HG03025 (cell line): Measurements from ENCODE around the gene CMTM5.

Experiments
- ATAC-seq: cut with Tn5 transposase; IDR thresholded peaks from one replicate; pipeline ENCODE4 v1.9.1; 2021; ENCODE audit warnings: mild to moderate bottlenecking, moderate library complexity; ENCODE audit not compliant: unreplicated experiment, low FRiP score

Gene CMTM5, protein sequence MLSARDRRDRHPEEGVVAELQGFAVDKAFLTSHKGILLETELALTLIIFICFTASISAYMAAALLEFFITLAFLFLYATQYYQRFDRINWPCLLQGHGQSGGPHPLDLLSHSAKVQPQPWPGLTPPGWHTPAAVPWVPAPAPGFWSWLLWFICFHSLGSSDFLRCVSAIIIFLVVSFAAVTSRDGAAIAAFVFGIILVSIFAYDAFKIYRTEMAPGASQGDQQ

DNA sequence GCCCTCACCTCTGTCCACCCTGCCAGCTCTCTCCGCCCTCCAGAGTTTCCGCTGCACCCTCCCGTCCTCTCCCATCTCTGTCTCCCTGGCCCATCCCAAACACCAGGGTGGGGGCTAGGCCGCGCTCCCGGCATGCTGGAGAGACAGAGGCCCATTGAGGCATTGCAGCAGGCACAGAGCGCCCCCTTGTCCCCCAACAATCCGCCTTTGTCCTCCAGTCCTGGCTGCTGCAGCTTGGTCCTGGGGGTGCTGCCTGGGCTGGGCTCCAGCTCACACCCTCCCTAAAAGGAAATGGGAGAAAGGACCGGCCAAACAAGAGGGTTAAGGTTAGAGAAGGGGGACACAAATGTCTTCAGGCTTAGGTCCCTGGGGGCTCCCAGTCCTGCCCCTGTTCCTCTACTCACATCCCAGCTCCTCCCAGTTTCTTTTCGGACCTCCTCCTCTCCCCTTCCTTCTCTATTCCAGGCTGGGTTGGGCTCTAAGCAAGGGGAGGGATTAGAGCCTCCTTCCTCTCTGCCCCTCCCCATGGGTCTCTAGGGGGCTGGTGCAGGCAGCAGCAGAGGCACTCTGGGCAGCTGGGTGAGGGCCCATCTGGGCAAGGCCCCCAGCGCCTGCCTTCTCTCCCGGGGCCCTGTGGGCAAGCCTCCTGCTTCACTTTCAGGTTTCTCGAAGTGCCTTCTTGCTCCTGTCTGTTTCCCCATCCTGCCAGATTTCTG is at the start of gene CMTM5:
TSS of gene CMTM5 (plus strand) at position 565 of the 716 bp plus-strand sequence. CDS start 206 bp downstream, outside the sequence.
- ATAC-seq: no peak

- no peak for ATAC-seq
Measured at GRCh38 chr14:23327947-23328744, 48.7 kb upstream of the CMTM5 start.

GRCh38 chr14:23335623-23336022 is 41.2 kb upstream of the CMTM5 start:
- no peak for ATAC-seq

DNA sequence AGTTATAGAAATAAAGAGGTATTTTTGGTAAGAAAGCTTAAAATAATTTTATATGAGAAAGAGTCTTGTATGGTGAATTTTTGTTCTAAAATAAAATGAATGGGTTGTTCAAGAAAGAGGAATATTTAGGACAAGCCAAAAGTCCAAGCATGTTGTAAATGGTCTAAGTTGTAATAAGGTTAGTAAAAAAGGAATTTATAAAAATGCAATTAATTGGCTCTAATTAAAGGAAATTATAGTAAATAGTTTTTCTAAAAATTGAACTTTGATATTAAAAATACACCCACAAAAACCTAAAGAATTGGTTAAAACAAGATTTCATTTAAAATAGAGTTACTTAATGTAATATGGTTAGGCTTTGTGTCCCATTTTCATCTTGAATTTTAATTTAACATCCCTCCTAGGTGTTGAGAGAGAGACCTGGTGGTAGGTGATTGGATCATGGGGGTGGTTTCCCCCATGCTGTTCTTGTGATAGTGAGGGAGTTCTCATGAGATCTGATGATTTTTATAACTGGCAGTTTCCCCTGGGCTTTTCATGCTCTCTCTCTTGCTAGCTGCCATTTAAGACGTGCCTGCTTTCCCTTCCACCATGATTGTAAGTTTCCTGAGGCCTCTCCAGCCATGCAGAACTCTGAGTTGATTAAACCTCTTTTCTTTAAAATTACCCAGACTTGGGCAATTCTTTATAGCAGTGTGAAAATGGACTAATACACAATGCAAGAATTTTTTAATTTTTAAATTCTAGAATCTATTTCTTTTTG is 37.2 kb upstream of the CMTM5 start:
- ATAC-seq: no peak

DNA sequence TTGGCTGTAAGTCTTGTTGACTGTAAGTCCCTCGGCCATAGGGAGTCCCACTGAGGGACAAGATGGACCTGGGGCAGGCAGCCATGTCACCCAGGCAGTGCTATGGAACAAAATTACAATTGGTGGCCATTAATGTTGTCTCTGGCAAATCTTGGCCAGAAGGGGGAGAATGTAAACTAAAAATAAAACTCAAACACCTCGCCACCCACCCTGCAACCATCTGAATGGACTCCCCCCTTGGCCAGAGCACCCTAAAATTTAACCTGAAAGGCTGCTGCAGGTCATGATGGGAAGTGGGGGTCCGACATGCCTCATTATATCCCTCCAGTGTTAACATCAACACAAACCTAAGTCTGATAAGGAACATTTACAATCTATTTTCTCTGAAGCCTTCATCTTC is 32.4 kb upstream of the CMTM5 start:
- no peak for ATAC-seq

DNA sequence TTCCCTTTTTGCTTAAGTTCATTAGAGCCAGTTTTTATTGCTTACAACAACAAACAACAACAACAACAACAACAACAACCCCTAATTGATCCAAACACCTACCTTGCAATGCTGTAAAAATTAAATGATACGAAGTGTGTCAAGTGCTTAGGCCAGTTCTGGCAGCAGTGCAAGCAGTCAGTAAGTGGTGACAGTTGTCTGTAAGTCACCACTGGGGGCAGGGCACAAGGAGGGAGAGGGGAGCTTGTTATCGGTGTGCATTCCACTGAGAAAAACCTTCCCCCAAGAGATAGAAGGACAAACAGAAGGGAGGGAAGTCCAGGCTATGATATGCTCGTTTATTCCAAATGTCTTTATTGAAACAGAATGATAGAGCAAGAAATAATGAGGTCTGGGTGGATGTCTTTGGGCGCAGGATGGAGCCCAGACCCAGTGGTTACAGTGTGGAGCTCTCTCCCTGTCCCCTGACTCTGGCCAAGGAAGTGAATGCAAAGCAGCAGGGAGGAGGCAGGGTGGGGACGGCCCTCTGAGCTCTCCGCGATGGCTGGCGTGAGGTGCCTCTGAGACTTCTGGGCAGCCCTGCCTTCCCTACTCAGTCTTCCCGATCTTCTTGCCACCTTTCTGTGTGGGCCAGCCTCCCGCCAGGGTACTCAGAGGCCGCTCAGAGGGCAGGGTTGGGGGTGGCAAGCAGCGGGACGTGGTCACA is 30.7 kb upstream of the CMTM5 start:
- ATAC-seq: no peak

GRCh38 chr14:23346693-23347405 is 30.0 kb upstream of the CMTM5 start:
- no peak for ATAC-seq

GRCh38 chr14:23347406-23348296 is 29.2 kb upstream of the CMTM5 start:
- no peak for ATAC-seq

GRCh38 chr14:23348297-23348655 is 28.6 kb upstream of the CMTM5 start:
- no peak for ATAC-seq

DNA sequence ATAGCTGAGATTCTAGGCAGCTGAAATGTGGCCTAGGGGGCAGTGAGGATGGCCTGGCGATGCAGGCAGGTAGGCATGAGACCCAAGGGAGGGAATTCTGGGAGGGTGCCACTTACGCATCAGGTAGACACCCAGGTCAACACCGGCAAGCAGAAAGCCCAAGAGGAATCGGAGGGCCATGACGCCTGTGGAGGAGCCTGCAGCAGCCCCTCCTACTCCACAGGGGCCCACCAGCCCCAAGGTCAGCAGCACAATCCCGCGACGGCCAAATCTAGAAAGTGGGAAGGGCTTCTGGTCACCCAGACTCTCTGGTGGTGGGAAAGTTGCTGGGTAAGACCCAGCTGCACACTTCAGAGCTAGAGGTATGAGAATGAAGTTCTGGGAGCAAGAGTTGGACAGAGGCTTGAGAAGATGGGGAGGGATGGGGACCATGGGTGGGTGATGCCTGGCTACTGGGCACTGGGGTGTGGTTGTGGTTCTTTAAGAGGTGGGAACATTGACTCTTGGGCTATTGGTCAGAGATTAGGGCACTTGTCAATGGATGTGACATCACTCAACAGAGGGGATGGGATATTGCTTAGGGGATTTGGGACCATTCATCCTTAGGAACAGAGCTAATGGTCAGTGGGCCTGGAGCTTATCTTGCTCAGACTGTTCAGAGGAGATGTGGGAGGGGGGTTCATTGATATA is 27.5 kb upstream of the CMTM5 start:
- no peak for ATAC-seq

GRCh38 chr14:23351681-23352505 is 25.0 kb upstream of the CMTM5 start:
- ATAC-seq: no peak

- ATAC-seq: no peak
Measured at GRCh38 chr14:23352506-23353432, 24.1 kb upstream of the CMTM5 start, which contains the start of gene SLC22A17. Gene SLC22A17 (minus strand): TSS chr14:23352887.

DNA sequence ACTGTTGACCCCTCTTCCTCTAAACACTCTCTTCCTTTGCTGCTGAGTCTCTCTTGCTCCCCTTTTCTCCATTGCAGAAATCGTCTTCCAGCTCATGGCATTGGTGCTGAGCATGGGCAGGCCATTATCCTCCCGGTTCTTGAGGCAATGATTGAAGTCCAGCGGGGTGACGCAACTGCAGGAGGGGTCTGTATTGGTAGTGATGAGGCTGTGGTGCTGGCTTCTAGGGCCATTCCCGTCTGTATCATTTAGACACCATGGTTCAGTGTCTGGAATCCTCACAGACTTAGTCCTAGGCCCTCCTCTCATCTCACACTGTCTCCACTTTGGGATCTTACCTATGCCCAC is 23.4 kb upstream of the CMTM5 start:
- ATAC-seq: no peak

DNA sequence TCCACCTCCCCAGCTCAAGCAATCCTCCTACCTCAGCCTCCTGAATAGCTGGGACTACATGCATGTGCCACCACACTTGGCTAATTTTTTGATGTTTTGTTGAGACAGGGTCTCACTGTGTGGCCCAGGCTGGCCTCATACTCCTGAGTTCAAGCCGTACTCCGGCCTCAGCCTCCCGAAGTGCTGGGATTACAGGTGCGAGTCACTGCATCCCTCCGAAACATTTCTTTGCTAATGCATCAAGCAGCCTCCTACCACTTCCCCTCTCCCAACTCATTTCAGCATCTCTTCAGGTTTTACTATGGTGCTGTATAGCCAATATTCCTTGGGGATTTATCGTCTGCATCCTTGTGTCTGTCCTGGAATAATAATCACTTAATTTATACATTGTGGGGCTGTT is 21.9 kb upstream of the CMTM5 start:
- ATAC-seq: no peak

DNA sequence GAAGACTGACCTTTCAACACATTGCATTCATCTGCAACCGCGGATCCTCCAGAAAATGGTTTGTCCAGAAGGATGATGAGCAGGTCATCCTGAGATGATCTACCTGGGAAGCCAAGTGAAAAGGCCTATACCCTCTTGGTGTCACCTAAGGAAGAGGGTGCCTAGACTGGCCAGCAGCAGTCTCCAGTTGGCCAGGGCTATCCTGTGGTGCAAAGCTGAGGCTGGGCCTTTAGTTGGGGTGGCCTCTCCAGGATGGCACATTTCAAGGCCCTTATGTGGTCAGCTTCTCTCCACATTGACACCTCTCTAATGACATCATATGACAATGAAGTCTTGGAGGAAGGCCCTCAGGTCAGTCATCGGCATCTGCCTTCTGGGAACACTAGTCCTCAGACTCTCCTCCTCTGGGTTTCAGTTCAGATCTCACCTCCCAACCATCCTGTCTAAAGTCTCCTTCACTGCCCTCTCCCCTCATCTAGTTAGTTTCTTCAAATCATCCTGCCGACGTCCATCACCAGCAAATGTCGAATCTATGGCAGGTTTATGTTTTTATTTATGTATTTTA is 20.9 kb upstream of the CMTM5 start:
- no peak for ATAC-seq

GRCh38 chr14:23356662-23357061 is 20.2 kb upstream of the CMTM5 start:
- no peak for ATAC-seq
